ENCODE results near the gene CABLES1. TPM values are rescaled to one million over a fixed set of nuclear protein-coding genes. Genes with fewer than 3 reads are reported as not detected.
A peak's percentile ranks its signal among the peaks of the same experiment; 100 is the strongest.
"Not testable (repeated sequence)": the region's sequence is repeated elsewhere in the genome, so short reads cannot be mapped to it uniquely, and the experiment has no call there.

CABLES1 gene
- total RNA-seq, 1 experiment from 2014 or later = 9.6 TPM

- Histone ChIP-seq H3K4me3 (ENCODE audit: insufficient read depth, low read depth, low read length) (no peak overlapping the region), H3K27me3 (ENCODE audit: control insufficient read depth, insufficient read depth, low read length) (no peaks in the 10 kb centered on the region), H3K36me3 (replicated peaks; ENCODE audit: control insufficient read depth, insufficient read depth, low read length) (no peaks in the 10 kb centered on the region)
- no peak for DNase-seq
Observed at GRCh38 chr18:23102493-23103261, 32.6 kb upstream of the CABLES1 start.

- no peaks in the 10 kb centered on the region for H3K27me3 ChIP-seq (ENCODE audit: control insufficient read depth, insufficient read depth, low read length)
- DNase-seq = no peak
- H3K36me3 ChIP-seq (replicated peaks; ENCODE audit: control insufficient read depth, insufficient read depth, low read length) = no peaks in the 10 kb centered on the region
- no peak overlapping the region for H3K4me3 ChIP-seq (ENCODE audit: insufficient read depth, low read depth, low read length)
Observed at GRCh38 chr18:23103449-23103848, 31.8 kb upstream of the CABLES1 start.

GRCh38 chr18:23105030-23105429 lies 30.3 kb upstream of the CABLES1 start:
- Histone ChIP-seq H3K27me3 (ENCODE audit: control insufficient read depth, insufficient read depth, low read length) (no peaks in the 10 kb centered on the region), H3K36me3 (replicated peaks; ENCODE audit: control insufficient read depth, insufficient read depth, low read length) (no peaks in the 10 kb centered on the region), H3K4me3 (ENCODE audit: insufficient read depth, low read depth, low read length) (no peak overlapping the region)
- DNase-seq = no peak

- no peak for DNase-seq
- H3K36me3 ChIP-seq (replicated peaks; ENCODE audit: control insufficient read depth, insufficient read depth, low read length) = no peaks in the 10 kb centered on the region
- no peak overlapping the region for H3K4me3 ChIP-seq (ENCODE audit: insufficient read depth, low read depth, low read length)
- H3K27me3 ChIP-seq (ENCODE audit: control insufficient read depth, insufficient read depth, low read length) = no peaks in the 10 kb centered on the region
Observed at GRCh38 chr18:23105581-23106219, 29.6 kb upstream of the CABLES1 start.

GRCh38 chr18:23106575-23106974 lies 28.7 kb upstream of the CABLES1 start:
- DNase-seq = no peak
- Histone ChIP-seq H3K36me3 (replicated peaks; ENCODE audit: control insufficient read depth, insufficient read depth, low read length) (no peaks in the 10 kb centered on the region), H3K4me3 (ENCODE audit: insufficient read depth, low read depth, low read length) (no peak overlapping the region), H3K27me3 (ENCODE audit: control insufficient read depth, insufficient read depth, low read length) (no peaks in the 10 kb centered on the region)

GRCh38 chr18:23107718-23108117 lies 27.6 kb upstream of the CABLES1 start:
- Histone ChIP-seq H3K27me3 (ENCODE audit: control insufficient read depth, insufficient read depth, low read length) (no peaks in the 10 kb centered on the region), H3K4me3 (ENCODE audit: insufficient read depth, low read depth, low read length) (no peak overlapping the region), H3K36me3 (replicated peaks; ENCODE audit: control insufficient read depth, insufficient read depth, low read length) (no peaks in the 10 kb centered on the region)
- DNase-seq = peak; percentile 36

GRCh38 chr18:23108496-23108895 lies 26.8 kb upstream of the CABLES1 start:
- H3K4me3 ChIP-seq (ENCODE audit: insufficient read depth, low read depth, low read length) = no peak overlapping the region
- DNase-seq = no peak

GRCh38 chr18:23109163-23109562 lies 26.1 kb upstream of the CABLES1 start:
- not testable (repeated sequence) for DNase-seq; H3K27me3 ChIP-seq (ENCODE audit: control insufficient read depth, insufficient read depth, low read length); H3K36me3 ChIP-seq (replicated peaks; ENCODE audit: control insufficient read depth, insufficient read depth, low read length); H3K4me3 ChIP-seq (ENCODE audit: insufficient read depth, low read depth, low read length)

More at GRCh38 chr18:23108496-23108895, 26.8 kb upstream of the CABLES1 start:
- H3K36me3 ChIP-seq (replicated peaks; ENCODE audit: control insufficient read depth, insufficient read depth, low read length) = no peaks in the 10 kb centered on the region
- H3K27me3 ChIP-seq (ENCODE audit: control insufficient read depth, insufficient read depth, low read length) = no peaks in the 10 kb centered on the region

- Histone ChIP-seq H3K27me3 (ENCODE audit: control insufficient read depth, insufficient read depth, low read length) (no peaks in the 10 kb centered on the region; the same call in 1 of the 2 replicates), H3K4me3 (ENCODE audit: insufficient read depth, low read depth, low read length) (no peak overlapping the region), H3K36me3 (replicated peaks; ENCODE audit: control insufficient read depth, insufficient read depth, low read length) (no peaks in the 10 kb centered on the region)
- no peak for DNase-seq
Observed at GRCh38 chr18:23113576-23113975, 21.7 kb upstream of the CABLES1 start.

- no peak overlapping the region for H3K4me3 ChIP-seq (ENCODE audit: insufficient read depth, low read depth, low read length)
- no peak for DNase-seq
- no peaks in the 10 kb centered on the region for H3K36me3 ChIP-seq (replicated peaks; ENCODE audit: control insufficient read depth, insufficient read depth, low read length)
- H3K27me3 ChIP-seq (ENCODE audit: control insufficient read depth, insufficient read depth, low read length) = no peaks in the 10 kb centered on the region; the same call in 1 of the 2 replicates
Observed at GRCh38 chr18:23114171-23114881, 21.0 kb upstream of the CABLES1 start.

GRCh38 chr18:23114911-23115310 lies 20.4 kb upstream of the CABLES1 start:
- DNase-seq = no peak
- no peaks in the 10 kb centered on the region; the same call in 1 of the 2 replicates for H3K27me3 ChIP-seq (ENCODE audit: control insufficient read depth, insufficient read depth, low read length)
- no peak overlapping the region for H3K4me3 ChIP-seq (ENCODE audit: insufficient read depth, low read depth, low read length)
- no peaks in the 10 kb centered on the region for H3K36me3 ChIP-seq (replicated peaks; ENCODE audit: control insufficient read depth, insufficient read depth, low read length)

GRCh38 chr18:23115683-23116096 lies 19.6 kb upstream of the CABLES1 start:
- Histone ChIP-seq H3K4me3 (ENCODE audit: insufficient read depth, low read depth, low read length) (no peak overlapping the region), H3K36me3 (replicated peaks; ENCODE audit: control insufficient read depth, insufficient read depth, low read length) (no peaks in the 10 kb centered on the region), H3K27me3 (ENCODE audit: control insufficient read depth, insufficient read depth, low read length) (no peaks in the 10 kb centered on the region; the same call in 1 of the 2 replicates)
- DNase-seq = no peak

- Histone ChIP-seq H3K36me3 (replicated peaks; ENCODE audit: control insufficient read depth, insufficient read depth, low read length) (no peaks in the 10 kb centered on the region), H3K4me3 (ENCODE audit: insufficient read depth, low read depth, low read length) (no peak overlapping the region), H3K27me3 (ENCODE audit: control insufficient read depth, insufficient read depth, low read length) (no peaks in the 10 kb centered on the region; the same call in 1 of the 2 replicates)
- DNase-seq = peak; percentile 50
Observed at GRCh38 chr18:23121133-23121532, 14.2 kb upstream of the CABLES1 start.

- Histone ChIP-seq H3K36me3 (replicated peaks; ENCODE audit: control insufficient read depth, insufficient read depth, low read length) (no peaks in the 10 kb centered on the region), H3K27me3 (ENCODE audit: control insufficient read depth, insufficient read depth, low read length) (no peaks in the 10 kb centered on the region), H3K4me3 (ENCODE audit: insufficient read depth, low read depth, low read length) (no peak overlapping the region)
- no peak for DNase-seq
Observed at GRCh38 chr18:23122334-23123229, 12.7 kb upstream of the CABLES1 start.

Data from H7 (cell line).